ENCODE results near the gene KPNA1. TPM values are rescaled to one million over a fixed set of nuclear protein-coding genes. Genes with fewer than 3 reads are reported as not detected.

The KPNA1 gene
- total RNA-seq, 1 experiment from 2014 or later: 104 TPM

DNA sequence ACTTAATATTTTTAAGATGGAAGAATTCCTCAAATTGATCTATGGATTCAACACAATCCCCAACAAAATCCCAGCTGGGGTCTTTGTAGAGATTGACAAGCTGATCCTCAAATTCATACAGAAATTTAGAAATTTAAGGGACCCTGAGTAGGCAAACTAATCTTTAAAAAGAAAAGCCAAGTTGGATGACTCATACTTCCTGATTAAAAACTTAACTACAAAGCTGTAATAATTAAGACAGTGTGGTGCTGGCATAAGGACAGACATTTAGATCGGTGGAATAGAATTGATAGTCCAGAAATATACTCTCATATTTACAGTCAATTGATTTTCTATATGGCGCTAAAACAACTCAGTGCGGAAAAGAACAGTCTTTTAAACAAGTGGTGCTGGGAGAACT lies 119.2 kb downstream of the KPNA1 start:
- intact Hi-C loops (cut with micrococcal nuclease): no loop called here
- ChIA-PET CTCF (interaction anchor here (0.7 to 1.2 kb wide), 3 partner anchors 12 to 89 kb away, joined by 3 to 4 read pairs (median 4); partner anchors contain the start of gene WDR5B), POLR2A (interaction anchor here (1.0 to 1.8 kb wide), 4 partner anchors 10 to 20 kb away, joined by 3 to 10 read pairs (median 5); partner anchors contain the start of genes FAM162A, MIX23 and WDR5B)
- H3K36me3 Mint-ChIP-seq (ENCODE audit: insufficient read depth, unreplicated experiment): no peaks in the 10 kb centered on the region
- BruUV-seq (replicated peaks): no TSS peak
- H3K9me3 Mint-ChIP-seq (ENCODE audit: unreplicated experiment): no peaks in the 10 kb centered on the region
- no peak overlapping the region for H3K4me3 Mint-ChIP-seq (ENCODE audit: unreplicated experiment)
- H3K4me1 Mint-ChIP-seq (ENCODE audit: insufficient read depth, unreplicated experiment): peaks cover 21% of the 10 kb centered on the region
- H3K27me3 Mint-ChIP-seq (ENCODE audit: insufficient read depth, unreplicated experiment): no peaks in the 10 kb centered on the region
- no peak for DNase-seq (ENCODE audit: unreplicated experiment)
- no peak for TF ChIP-seq CTCF (IDR thresholded peaks at IDR 0.05; ENCODE audit: unreplicated experiment)
- no peak overlapping the region for H3K27ac Mint-ChIP-seq (ENCODE audit: low read depth, unreplicated experiment)

GRCh38 chr3:122394173-122394572 lies 120.6 kb downstream of the KPNA1 start:
- no peak for DNase-seq (ENCODE audit: unreplicated experiment)
- BruUV-seq (replicated peaks): no TSS peak
- CTCF ChIA-PET: interaction anchor here (0.6 to 2.4 kb wide), 14 partner anchors 8 to 330 kb away, joined by 3 to 23 read pairs (median 6); partner anchors contain the start of genes FAM162A, MIX23 and WDR5B
- Mint-ChIP-seq H3K4me3 (ENCODE audit: unreplicated experiment) (no peak overlapping the region), H3K36me3 (ENCODE audit: insufficient read depth, unreplicated experiment) (no peaks in the 10 kb centered on the region), H3K9me3 (ENCODE audit: unreplicated experiment) (no peaks in the 10 kb centered on the region), H3K4me1 (ENCODE audit: insufficient read depth, unreplicated experiment) (peaks cover 21% of the 10 kb centered on the region), H3K27ac (ENCODE audit: low read depth, unreplicated experiment) (peak overlapping the region; percentile 89), H3K27me3 (ENCODE audit: insufficient read depth, unreplicated experiment) (no peaks in the 10 kb centered on the region)
- no peak for TF ChIP-seq CTCF (IDR thresholded peaks at IDR 0.05; ENCODE audit: unreplicated experiment)
- intact Hi-C loops (cut with micrococcal nuclease): loop anchor here (1.0 to 5.0 kb wide), 2 partner anchors 168 to 634 kb away; partner anchors contain the start of genes DTX3L and PARP9
- POLR2A ChIA-PET: interaction anchor here (1.4 to 6.4 kb wide), 5 partner anchors 11 to 286 kb away, joined by 4 to 68 read pairs (median 9); partner anchors contain the start of genes FAM162A, MIX23, PARP14 and WDR5B

DNA sequence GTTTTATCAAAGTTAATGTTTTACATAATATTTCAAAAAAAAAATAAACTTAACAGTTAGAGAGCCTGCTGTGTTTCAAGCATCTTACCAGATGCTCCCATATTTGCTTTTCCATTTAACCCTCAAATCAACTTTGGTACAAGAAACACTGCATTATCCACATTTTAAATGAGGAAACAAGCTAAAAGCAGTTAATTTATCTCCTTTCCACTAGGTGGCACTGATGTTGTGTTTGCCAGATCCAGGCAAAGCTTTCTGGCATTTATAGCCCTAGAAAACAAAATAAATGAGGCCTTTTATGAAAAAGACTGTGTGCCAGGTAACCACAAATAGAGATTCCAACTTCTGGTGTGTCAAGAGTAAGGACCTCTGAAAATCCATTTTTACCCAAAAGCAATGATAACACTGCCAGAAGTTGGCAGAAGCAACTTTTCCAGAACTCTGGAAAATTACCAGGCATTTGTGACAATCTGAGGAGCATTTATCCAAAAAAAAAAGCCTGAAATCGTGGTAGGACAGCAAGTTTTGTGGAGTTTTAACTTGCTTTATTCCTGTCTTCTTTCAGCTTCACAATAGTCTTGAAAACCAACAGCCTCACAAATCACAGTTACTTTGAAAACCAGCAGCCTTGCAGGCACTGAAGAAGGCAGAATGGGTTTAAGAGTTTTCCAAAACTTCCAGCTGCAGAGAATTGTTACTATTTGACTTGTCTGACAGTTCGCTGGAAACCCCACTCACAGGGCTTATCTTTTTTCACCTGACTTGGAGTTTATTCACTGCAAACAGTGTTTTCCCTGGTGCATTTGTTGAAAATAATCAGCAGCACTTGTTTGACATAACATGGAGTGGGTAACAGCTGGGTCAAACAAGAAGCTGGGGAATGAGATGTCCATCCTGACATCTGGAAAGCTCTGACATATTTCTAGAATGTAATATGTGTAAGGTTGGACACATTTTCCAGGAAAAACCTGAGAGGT lies 121.6 kb downstream of the KPNA1 start:
- peak; percentile 56 for DNase-seq (ENCODE audit: unreplicated experiment)
- peak overlapping the region; percentile 89 for H3K27ac Mint-ChIP-seq (ENCODE audit: low read depth, unreplicated experiment)

More for the DNA sequence above, 121.6 kb downstream of the KPNA1 start:
- CTCF ChIA-PET: interaction anchor here (0.6 to 2.4 kb wide), 26 partner anchors 9 to 909 kb away, joined by 3 to 23 read pairs (median 4); partner anchors contain the start of genes FAM162A, MIX23 and WDR5B
- Mint-ChIP-seq H3K27me3 (ENCODE audit: insufficient read depth, unreplicated experiment) (no peaks in the 10 kb centered on the region), H3K9me3 (ENCODE audit: unreplicated experiment) (no peaks in the 10 kb centered on the region), H3K4me1 (ENCODE audit: insufficient read depth, unreplicated experiment) (peaks cover 25% of the 10 kb centered on the region), H3K36me3 (ENCODE audit: insufficient read depth, unreplicated experiment) (no peaks in the 10 kb centered on the region), H3K4me3 (ENCODE audit: unreplicated experiment) (no peak overlapping the region)
- intact Hi-C loops (cut with micrococcal nuclease): loop anchor here (1.0 to 5.0 kb wide), 2 partner anchors 169 to 286 kb away; partner anchors contain the start of genes DTX3L and PARP9
- peak; percentile 67 for TF ChIP-seq CTCF (IDR thresholded peaks at IDR 0.05; ENCODE audit: unreplicated experiment)
- POLR2A ChIA-PET: interaction anchor here (0.6 to 6.4 kb wide), 11 partner anchors 9 to 287 kb away, joined by 3 to 68 read pairs (median 4); partner anchors contain the start of genes CSTA, FAM162A, MIX23 and PARP14
- no TSS peak for BruUV-seq (replicated peaks)

All from MCF 10A (cell line).